Breast epithelium (tissue), 3 donors: ENCODE data around the gene NIP7.

Experiments used
- POLR2A ChIP-seq: fragments of 450-650 bp; IDR thresholded peaks from one replicate; pipeline ENCODE4 v1.6.1; 2016; ENCODE audit warnings: antibody characterized with exemption, mild to moderate bottlenecking, moderate library complexity
- POLR2AphosphoS5 ChIP-seq, 3 donors: sonication (generic); formaldehyde crosslinking; IDR thresholded peaks; one replicate each; pipeline ENCODE4 v1.6.1; 2017; ENCODE audit warnings: antibody characterized with exemption in 3 of 3
- TF ChIP-seq, protein P1 (sequence below), 3 donors: fragments of 450-650 bp; IDR thresholded peaks; one replicate each; pipeline ENCODE4 v1.5.1; 2016 to 2017; ENCODE audit warnings: antibody characterized with exemption in 3 of 3, mild to moderate bottlenecking in 3 of 3, moderate library complexity in 3 of 3

DNA sequence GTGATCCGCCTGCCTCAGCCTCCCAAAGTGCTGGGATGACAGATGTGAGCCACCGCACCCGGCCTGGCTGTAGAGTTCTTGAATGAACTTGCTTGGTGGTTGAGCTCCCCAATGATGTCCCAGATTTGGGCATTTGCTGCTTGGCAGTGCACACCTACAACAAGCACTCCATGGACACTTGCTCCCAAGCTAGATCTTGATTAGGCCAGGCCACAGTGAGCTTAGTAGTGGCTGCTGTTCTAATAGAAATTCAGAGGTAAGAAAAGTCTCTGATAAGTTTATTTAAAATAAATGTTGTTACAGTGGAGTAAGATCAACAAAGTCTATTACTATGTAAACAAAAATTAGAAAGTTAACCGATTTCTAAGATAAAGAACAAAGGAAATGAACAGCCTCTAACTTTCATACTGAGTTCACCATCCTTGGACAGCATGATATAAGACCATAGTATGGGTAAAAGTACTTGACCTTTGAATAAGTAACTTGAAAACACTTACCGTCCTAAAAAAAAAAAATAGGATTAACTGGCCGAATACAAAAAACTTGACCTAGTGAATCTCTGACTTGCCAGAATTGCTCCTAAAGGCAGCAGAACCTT lies 11.1 kb downstream of the NIP7 start:
- TF ChIP-seq, protein P1, sequence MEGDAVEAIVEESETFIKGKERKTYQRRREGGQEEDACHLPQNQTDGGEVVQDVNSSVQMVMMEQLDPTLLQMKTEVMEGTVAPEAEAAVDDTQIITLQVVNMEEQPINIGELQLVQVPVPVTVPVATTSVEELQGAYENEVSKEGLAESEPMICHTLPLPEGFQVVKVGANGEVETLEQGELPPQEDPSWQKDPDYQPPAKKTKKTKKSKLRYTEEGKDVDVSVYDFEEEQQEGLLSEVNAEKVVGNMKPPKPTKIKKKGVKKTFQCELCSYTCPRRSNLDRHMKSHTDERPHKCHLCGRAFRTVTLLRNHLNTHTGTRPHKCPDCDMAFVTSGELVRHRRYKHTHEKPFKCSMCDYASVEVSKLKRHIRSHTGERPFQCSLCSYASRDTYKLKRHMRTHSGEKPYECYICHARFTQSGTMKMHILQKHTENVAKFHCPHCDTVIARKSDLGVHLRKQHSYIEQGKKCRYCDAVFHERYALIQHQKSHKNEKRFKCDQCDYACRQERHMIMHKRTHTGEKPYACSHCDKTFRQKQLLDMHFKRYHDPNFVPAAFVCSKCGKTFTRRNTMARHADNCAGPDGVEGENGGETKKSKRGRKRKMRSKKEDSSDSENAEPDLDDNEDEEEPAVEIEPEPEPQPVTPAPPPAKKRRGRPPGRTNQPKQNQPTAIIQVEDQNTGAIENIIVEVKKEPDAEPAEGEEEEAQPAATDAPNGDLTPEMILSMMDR (IDR thresholded peaks at IDR 0.05), result no peak
- no peak for TF ChIP-seq POLR2AphosphoS5 (IDR thresholded peaks at IDR 0.05)
- no peak for TF ChIP-seq POLR2A
